ENCODE measurements around the gene PIK3R1.

Gene PIK3R1

GRCh38 chr5:68215208-68215897, at the start of gene PIK3R1:
TSS of gene PIK3R1 (plus strand) at chr5:68215756. CDS start at chr5:68226676, 10,920 bp downstream.
- peak within 1 kb of the TSS; percentile 83 for H3K27ac ChIP-seq (ENCODE audit: low read length)
- TF ChIP-seq EZH2phosphoT487 (IDR thresholded peaks at IDR 0.05; ENCODE audit: low read depth), result no peak
- TF ChIP-seq, protein P1, sequence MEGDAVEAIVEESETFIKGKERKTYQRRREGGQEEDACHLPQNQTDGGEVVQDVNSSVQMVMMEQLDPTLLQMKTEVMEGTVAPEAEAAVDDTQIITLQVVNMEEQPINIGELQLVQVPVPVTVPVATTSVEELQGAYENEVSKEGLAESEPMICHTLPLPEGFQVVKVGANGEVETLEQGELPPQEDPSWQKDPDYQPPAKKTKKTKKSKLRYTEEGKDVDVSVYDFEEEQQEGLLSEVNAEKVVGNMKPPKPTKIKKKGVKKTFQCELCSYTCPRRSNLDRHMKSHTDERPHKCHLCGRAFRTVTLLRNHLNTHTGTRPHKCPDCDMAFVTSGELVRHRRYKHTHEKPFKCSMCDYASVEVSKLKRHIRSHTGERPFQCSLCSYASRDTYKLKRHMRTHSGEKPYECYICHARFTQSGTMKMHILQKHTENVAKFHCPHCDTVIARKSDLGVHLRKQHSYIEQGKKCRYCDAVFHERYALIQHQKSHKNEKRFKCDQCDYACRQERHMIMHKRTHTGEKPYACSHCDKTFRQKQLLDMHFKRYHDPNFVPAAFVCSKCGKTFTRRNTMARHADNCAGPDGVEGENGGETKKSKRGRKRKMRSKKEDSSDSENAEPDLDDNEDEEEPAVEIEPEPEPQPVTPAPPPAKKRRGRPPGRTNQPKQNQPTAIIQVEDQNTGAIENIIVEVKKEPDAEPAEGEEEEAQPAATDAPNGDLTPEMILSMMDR (IDR thresholded peaks at IDR 0.05; ENCODE audit: low read depth, low read length), result no peak
- no peaks in the 10 kb centered on the region for H3K9me3 ChIP-seq (ENCODE audit: insufficient read depth, low read length)
- peak within 1 kb of the TSS; percentile 82; the same call in 1 of the 2 replicates for H2AFZ ChIP-seq (ENCODE audit: low read depth, low read length)
- peaks cover 2% of the 10 kb centered on the region for H3K36me3 ChIP-seq (replicated peaks; ENCODE audit: low read depth, low read length)
- peaks cover 25% of the 10 kb centered on the region for H4K20me1 ChIP-seq (ENCODE audit: insufficient read depth, low read length)
- H3K4me1 ChIP-seq (ENCODE audit: low read length), result peaks cover 8% of the 10 kb centered on the region
- peaks cover 38% of the 10 kb centered on the region for H3K79me2 ChIP-seq (ENCODE audit: low read length)
- no peaks in the 10 kb centered on the region for H3K27me3 ChIP-seq (ENCODE audit: low read depth, low read length)
- H3K9ac ChIP-seq (ENCODE audit: low read length), result peak within 1 kb of the TSS; percentile 87
- peak within 1 kb of the TSS; percentile 63 for H3K4me2 ChIP-seq (ENCODE audit: low read length)
- H3K4me3 ChIP-seq (ENCODE audit: low read length), result peak within 1 kb of the TSS; percentile 97

DNA sequence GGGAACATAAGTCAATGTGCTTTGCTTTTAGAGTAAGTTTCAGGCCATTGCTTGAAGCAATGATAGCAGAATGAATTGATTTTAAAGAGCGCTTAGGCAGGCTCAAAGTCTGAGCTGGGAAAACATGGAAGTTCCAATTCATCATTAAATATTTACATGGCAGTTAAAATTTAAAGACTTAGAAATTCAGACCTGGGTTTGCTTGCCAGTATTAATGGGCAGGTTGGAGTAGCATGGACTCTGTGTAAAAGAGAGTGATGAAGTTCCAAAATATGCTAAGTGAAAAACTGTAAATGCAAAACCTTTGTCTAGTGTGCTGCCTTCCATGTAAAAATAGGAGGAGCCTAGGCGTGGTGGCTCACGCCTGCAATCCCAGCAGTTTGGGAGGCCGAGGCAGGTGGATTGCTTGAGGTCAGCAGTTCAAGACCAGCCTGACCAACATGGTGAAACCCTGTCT, 48.3 kb upstream of the PIK3R1 start:
- Histone ChIP-seq H2AFZ (ENCODE audit: low read depth, low read length) (no peak overlapping the region), H3K79me2 (ENCODE audit: low read length) (no peaks in the 10 kb centered on the region), H3K4me2 (ENCODE audit: low read length) (no peak overlapping the region), H3K36me3 (replicated peaks; ENCODE audit: low read depth, low read length) (no peaks in the 10 kb centered on the region), H3K9me3 (ENCODE audit: insufficient read depth, low read length) (no peaks in the 10 kb centered on the region), H3K27me3 (ENCODE audit: low read depth, low read length) (no peaks in the 10 kb centered on the region), H3K9ac (ENCODE audit: low read length) (no peak overlapping the region), H3K4me3 (ENCODE audit: low read length) (no peak overlapping the region), H3K4me1 (ENCODE audit: low read length) (no peaks in the 10 kb centered on the region), H3K27ac (ENCODE audit: low read length) (no peak overlapping the region), H4K20me1 (ENCODE audit: insufficient read depth, low read length) (no peaks in the 10 kb centered on the region)
- TF ChIP-seq EZH2phosphoT487 (IDR thresholded peaks at IDR 0.05; ENCODE audit: low read depth), result no peak
- TF ChIP-seq, protein P1 (IDR thresholded peaks at IDR 0.05; ENCODE audit: low read depth, low read length), result no peak

DNA sequence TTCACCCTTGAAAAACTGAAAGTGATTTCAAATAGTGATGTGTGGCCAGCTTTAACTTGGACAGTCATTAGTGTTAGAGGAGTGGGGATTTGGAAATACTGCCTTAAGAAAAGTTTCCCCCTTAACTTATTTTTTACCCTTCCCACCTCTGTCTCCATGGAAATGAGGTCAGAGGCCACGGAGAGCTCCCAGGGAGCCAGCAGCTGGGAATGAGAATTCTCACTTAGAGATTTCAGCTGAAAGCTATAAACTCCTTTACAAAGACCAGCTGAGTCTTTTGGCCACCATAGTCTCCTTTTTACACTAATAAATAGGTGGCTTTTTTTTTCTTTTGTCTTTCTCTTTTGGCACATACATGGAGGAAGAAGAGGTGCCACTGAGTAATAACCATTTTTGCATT, 45.7 kb upstream of the PIK3R1 start:
- H3K4me3 ChIP-seq (ENCODE audit: low read length), result no peak overlapping the region
- no peak overlapping the region for H3K27ac ChIP-seq (ENCODE audit: low read length)
- no peak overlapping the region for H2AFZ ChIP-seq (ENCODE audit: low read depth, low read length)
- H3K9me3 ChIP-seq (ENCODE audit: insufficient read depth, low read length), result no peaks in the 10 kb centered on the region
- no peak overlapping the region for H3K4me2 ChIP-seq (ENCODE audit: low read length)
- H4K20me1 ChIP-seq (ENCODE audit: insufficient read depth, low read length), result no peaks in the 10 kb centered on the region
- H3K79me2 ChIP-seq (ENCODE audit: low read length), result no peaks in the 10 kb centered on the region
- no peaks in the 10 kb centered on the region for H3K36me3 ChIP-seq (replicated peaks; ENCODE audit: low read depth, low read length)
- H3K27me3 ChIP-seq (ENCODE audit: low read depth, low read length), result no peaks in the 10 kb centered on the region
- no peaks in the 10 kb centered on the region for H3K4me1 ChIP-seq (ENCODE audit: low read length)
- H3K9ac ChIP-seq (ENCODE audit: low read length), result no peak overlapping the region
- TF ChIP-seq, protein P1 (IDR thresholded peaks at IDR 0.05; ENCODE audit: low read depth, low read length), result no peak
- no peak for TF ChIP-seq EZH2phosphoT487 (IDR thresholded peaks at IDR 0.05; ENCODE audit: low read depth)

GRCh38 chr5:68170826-68171558, 44.6 kb upstream of the PIK3R1 start:
- no peaks in the 10 kb centered on the region for H3K36me3 ChIP-seq (replicated peaks; ENCODE audit: low read depth, low read length)
- no peaks in the 10 kb centered on the region for H4K20me1 ChIP-seq (ENCODE audit: insufficient read depth, low read length)
- H3K9me3 ChIP-seq (ENCODE audit: insufficient read depth, low read length), result no peaks in the 10 kb centered on the region
- no peaks in the 10 kb centered on the region for H3K4me1 ChIP-seq (ENCODE audit: low read length)
- no peak overlapping the region for H3K27ac ChIP-seq (ENCODE audit: low read length)
- TF ChIP-seq EZH2phosphoT487 (IDR thresholded peaks at IDR 0.05; ENCODE audit: low read depth), result no peak
- TF ChIP-seq, protein P1 (IDR thresholded peaks at IDR 0.05; ENCODE audit: low read depth, low read length), result no peak
- H3K4me3 ChIP-seq (ENCODE audit: low read length), result no peak overlapping the region
- no peaks in the 10 kb centered on the region for H3K79me2 ChIP-seq (ENCODE audit: low read length)
- H3K9ac ChIP-seq (ENCODE audit: low read length), result no peak overlapping the region
- H2AFZ ChIP-seq (ENCODE audit: low read depth, low read length), result no peak overlapping the region
- no peaks in the 10 kb centered on the region for H3K27me3 ChIP-seq (ENCODE audit: low read depth, low read length)
- no peak overlapping the region for H3K4me2 ChIP-seq (ENCODE audit: low read length)
